ENCODE measurements around the gene CYSRT1.
"Not testable (repeated sequence)": the region's sequence is repeated elsewhere in the genome, so short reads cannot be mapped to it uniquely, and the experiment has no call there.

Gene CYSRT1

DNA sequence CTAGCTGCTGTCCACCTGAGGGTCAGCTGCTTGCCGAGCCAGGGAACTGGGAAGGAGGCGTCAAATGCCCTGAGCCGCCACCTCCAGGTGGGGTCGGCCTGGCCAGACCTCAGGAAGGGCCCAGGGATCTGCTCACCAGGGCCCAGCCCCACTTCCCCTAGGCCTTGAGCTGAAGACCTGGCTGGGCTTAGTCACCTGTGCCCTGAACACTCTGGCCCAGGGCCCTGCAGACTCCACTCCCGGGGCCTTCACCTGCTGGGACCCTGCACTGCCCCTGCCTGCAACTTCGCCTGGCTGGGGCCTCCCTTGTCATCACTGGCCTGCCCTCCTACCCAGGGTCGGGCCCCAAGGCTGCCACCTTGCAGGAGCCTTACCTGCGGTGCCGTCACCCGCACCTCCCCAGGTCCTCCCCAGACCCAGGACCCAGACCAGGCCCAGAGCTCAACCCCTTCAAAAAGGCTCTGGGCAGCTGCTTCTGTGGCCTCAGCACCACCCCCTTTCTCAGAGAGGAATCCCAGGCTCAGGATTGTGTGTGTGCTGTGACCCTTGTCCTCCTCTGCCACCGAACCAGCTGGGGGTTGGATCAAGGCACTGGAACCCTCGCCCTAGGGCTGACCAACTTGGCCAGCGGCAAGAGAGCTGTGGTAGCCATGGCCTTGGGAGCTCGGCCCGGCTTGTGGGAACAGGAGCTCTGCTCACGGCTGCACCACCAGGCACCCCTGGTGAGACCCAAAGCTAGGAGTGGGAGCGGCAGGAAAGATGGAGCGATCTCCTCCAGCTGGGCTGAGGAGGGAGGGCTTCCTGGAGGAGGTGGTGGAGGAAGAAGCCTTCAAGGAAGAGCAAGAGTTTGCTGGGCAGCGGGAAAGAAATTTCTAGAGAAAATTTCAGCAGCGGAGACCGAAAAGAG is 29.0 kb downstream of the CYSRT1 start:
- DNase-seq = no peak

DNA sequence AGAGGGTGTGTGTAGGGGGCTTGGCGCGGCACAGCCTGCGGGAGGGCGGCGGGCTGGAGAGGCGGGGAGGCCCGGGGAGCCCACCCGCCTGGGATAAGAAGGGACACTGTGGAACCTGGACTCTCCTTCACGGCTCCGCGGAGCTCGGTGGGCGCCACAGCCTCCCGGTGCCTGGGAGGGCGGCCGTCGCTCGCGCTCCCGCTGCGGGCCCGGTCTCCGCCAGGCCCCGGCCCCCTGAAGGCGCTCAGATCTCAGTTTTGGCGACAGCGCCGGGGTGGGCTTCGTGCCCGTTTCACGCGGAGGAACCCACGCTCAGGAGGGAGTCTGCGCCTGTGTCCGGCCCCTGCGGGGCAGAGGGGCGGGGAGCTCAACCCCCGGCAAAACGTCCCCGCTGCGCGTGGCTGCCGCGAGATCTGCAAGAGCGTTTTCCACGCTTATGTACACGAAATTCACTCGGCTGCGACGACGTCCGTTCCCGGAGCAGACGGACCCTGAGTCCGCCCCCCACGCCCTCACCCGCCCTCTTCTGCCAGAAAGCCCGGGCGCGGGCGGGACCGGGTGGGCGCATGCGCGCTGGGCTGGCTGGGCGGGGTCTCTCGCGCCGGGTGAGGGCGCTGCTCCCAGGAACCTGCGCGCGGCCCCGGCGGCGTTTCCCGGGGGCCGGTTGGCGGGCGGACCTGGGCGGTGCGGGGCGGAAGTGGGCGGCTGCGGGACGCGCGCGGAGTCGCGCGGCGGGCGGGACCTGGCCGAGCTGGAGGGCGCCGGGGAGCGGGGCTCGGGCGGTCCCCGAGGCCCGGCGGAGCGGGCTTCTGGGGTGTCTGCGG is 29.9 kb downstream of the CYSRT1 start, which contains the start of gene NELFB:
Gene NELFB, plus strand, starts transcription at position 704 of the 824 bp plus-strand sequence.
- peak; percentile 92 for DNase-seq

DNA sequence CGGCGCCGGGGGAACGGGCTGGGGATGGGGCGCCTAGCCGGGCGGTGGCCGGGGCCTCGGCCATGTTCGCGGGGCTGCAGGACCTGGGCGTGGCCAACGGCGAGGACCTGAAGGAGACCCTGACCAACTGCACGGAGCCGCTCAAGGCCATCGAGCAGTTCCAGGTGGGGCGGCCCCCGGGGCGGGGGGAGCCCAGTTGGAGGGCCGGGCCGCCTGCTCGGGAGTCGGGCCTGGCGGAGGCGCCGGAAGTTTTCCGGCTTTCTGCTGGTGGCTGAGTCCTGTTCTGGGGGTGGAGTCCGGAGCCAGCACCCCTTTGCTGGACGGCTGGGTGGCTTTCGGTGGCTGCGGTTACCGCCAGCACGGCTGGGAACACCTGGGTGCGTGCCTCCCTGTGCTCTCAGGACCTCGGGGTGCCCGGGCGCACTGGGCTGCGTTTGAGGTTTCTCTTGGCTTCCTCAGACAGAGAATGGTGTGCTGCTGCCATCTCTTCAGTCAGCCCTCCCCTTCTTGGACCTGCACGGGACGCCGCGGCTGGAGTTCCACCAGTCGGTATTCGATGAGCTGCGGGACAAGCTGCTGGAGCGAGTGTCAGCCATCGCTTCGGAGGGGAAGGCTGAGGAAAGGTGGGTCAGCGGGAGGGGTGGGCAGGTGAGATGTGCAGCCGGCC is 30.6 kb downstream of the CYSRT1 start:
- DNase-seq = no peak

GRCh38 chr9:137256362-137256761 is 31.4 kb downstream of the CYSRT1 start:
- no peak for DNase-seq

GRCh38 chr9:137256856-137257255 is 31.9 kb downstream of the CYSRT1 start:
- DNase-seq = no peak

DNA sequence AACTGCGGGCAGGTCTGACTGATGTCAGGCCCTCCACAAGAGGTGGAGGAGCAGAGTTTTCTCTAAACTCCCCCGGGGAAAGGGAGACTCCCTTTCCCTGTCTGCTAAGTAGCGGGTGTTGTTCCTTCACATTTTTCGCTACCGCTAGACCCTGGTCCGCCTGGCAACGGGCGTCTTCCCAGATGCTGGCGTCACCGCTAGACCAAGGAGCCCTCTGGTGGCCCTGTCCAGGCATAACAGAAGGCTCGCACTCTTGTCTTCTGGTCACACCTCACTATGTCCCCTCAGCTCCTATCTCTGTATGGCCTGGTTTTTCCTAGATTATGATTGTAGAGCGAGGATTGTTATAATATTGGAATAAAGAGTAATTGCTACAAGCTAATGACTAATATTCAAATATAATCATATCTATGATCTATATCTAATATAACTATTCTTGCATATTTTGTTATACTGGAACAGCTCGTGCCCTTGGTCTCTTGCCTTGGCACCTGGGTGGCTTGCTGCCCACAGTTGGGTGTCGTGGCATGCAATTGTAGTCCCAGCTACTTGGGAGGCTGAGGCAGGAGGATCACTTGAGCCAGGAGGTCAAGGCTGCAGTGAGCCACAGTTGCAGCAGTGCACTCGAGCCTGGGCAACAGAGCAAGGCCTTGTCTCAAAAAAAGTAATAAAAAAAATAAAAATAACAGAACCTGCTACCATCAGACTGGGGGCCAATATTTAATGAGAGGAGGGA is 37.4 kb downstream of the CYSRT1 start:
- DNase-seq = not testable (repeated sequence)

GRCh38 chr9:137262909-137263285 is 37.9 kb downstream of the CYSRT1 start:
- DNase-seq = no peak

DNA sequence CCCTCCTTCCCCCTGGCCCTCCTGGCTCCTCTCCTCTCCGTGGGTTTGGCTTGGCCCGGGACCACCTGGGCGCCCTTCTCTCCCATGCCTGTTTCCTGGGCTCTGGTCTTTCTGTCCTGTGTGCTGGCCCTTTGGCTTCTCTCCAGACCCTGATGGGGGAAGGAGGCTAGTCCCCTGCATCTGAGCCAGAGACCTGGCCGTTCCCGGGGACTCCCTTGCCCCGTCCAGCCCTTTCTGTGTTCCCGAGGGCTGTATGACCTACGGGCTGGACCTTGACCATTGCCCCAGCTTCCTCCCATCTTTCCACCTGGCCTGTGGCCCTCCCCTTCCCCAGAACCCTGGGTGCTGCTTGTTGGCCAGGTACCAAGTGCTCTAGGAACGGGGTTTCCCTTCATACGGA is 38.5 kb downstream of the CYSRT1 start:
- no peak for DNase-seq

GRCh38 chr9:137264067-137264466 is 39.1 kb downstream of the CYSRT1 start:
- no peak for DNase-seq

- DNase-seq = no peak
Measured at GRCh38 chr9:137265496-137266161, 40.7 kb downstream of the CYSRT1 start.

DNA sequence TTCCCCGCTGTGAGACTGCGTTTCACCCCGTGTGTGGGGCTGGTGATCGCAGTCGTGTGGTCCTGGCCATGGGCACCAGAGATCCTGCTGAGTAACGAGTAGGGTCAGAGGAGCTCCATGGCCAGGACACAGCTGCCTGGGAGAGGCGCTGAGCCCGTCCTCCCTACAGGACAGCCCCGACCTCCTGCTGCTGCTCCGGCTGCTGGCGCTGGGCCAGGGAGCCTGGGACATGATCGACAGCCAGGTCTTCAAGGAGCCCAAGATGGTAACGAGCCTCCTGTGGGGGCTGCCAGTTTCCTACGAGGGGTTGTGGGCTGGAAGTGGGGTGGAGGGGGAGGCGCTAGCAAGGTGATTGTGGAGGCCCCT is 41.2 kb downstream of the CYSRT1 start:
- DNase-seq = no peak

DNA sequence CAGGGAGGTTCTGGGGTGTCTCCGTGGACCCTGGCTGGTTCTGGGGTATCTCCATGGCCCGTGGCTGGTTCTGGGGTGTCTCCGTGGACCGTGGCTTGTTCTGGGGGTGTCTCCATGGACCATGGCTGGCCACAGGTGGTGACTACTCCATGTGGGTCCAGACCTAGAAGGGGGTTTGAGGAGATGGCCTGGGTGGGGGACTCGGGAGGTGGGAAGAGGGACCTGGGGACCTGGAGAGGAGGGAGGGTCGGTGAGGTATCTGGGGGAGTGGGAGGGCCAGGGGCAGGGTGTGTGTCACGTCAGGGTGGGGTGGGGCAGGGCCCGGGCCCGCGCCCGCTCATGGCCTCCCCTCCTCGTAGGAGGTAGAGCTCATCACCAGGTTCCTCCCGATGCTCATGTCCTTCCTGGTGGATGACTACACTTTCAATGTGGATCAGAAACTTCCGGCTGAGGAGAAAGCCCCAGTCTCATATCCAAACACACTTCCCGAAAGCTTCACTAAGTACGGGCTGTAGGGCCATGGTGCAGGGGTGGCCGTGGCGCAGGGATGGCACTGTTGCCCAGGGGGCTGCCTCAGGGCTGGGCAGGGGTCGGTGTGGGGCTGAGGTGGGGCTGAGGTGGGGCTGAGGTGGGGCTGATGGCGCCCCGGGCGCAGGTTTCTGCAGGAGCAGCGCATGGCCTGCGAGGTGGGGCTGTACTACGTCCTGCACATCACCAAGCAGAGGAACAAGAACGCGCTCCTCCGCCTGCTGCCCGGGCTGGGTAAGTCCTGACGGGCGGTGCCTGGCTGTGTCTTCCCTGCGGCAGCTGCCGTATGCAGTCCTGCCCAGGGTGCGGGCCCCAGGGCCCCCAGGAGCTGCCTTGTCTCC is 41.8 kb downstream of the CYSRT1 start:
- DNase-seq = no peak

DNA sequence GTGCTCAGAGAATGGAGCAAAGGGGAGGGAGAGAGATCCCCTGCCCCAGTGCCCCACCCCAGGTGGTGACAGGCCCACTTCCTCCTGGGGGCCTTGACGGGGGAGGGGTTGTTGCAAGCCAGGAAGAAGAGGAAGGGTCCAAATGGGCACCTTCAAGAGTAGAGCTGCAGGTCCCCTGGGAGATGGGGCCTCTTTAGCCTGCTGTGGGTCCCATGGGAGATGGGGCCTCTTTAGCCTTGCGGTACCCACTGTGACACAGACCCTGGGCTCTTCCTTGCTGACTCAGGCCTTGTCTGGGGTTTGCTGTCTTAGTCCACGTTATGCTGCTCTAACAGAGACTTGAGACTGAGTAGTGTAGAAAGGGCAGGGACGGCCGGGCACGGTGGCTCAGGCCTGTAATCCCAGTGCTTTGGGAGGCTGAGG is 43.0 kb downstream of the CYSRT1 start:
- DNase-seq = no peak

DNA sequence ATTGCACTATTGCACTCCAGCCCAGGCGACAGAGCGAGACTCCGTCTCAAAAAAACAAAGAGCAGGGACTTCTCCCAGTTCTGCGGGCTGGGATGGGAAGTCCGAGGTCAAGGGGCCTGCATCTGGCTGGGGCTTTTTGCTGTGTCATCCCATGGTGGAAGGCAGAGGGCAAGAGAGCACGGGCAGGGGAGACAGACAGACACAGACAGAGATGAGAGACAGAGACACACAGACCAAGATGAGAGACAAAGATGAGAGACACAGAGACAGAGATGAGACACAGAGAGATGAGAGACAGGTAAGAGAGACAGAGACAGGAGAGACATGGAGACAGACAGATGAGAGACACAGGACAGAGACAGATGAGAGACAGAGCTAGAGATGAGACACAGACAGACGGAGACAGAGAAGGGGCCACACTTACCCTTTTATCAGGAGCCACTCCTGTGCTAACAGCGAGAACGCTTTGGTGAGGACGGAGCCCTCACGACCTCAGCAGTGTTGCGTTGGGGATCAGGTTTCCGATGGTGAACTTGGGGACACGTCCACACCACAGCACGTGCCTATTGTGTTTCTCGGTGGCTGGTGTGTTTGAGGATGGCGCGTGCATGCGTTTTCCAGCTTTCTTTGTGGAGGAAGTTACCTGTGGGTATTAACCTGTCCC is 43.7 kb downstream of the CYSRT1 start:
- no peak for DNase-seq

GRCh38 chr9:137269231-137269772 is 44.3 kb downstream of the CYSRT1 start:
- DNase-seq = no peak

DNA sequence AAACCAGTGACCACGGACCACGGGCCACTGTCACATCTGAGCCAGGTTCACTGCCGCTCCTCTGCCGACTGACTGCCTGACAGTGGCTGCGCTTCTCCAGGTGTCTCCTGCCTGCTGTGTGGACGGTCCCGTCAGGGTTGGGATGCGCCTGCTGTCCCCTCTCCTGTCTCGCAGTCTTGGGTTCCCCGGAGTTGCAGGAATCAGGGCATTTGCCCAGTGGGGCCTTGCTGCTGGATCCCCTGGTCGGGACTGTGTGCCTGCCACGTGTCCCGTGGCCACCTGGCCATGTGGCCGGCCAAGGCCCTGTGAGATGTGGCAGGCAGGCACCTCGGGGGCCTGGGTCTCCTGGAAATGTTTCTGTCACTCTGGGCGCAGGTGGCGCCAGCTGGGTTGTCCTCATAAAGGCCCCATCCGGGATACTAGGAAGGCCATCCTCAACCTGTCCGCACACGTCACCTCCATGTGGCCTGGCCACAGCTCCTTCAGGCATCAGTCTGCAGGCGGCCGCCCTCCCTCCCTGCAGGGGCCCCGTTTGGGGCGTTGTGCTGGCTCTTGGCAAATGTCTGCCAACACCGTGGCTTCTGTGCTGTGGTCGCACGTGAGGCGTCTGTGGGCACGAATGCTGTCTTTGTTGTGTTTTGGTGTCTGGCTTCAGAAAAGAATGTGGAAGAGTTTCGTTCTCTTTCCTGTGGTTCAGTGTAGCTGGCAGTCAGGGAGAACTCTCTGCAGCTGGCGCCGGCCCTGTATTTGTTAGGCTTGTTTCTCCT is 46.1 kb downstream of the CYSRT1 start:
- DNase-seq = no peak

DNA sequence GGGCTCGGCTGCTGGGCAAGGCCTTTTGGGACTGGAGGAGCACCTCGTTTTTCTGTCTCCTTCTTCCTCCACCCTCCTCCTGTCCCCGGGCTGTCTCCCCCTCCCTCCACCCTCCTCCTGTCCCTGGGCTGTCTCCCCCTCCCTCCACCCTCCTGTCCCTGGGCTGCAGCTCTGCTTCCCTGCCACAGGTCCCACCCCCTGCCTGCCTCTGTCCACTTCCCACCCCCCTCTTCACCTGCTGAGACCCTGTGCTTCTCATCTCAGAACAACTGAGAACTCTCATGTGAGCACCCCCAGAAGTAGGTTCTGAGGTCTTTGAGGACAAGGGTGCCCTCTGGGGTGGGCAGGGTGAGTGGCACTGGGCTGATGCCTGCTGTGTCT is 46.7 kb downstream of the CYSRT1 start:
- DNase-seq = no peak

DNA sequence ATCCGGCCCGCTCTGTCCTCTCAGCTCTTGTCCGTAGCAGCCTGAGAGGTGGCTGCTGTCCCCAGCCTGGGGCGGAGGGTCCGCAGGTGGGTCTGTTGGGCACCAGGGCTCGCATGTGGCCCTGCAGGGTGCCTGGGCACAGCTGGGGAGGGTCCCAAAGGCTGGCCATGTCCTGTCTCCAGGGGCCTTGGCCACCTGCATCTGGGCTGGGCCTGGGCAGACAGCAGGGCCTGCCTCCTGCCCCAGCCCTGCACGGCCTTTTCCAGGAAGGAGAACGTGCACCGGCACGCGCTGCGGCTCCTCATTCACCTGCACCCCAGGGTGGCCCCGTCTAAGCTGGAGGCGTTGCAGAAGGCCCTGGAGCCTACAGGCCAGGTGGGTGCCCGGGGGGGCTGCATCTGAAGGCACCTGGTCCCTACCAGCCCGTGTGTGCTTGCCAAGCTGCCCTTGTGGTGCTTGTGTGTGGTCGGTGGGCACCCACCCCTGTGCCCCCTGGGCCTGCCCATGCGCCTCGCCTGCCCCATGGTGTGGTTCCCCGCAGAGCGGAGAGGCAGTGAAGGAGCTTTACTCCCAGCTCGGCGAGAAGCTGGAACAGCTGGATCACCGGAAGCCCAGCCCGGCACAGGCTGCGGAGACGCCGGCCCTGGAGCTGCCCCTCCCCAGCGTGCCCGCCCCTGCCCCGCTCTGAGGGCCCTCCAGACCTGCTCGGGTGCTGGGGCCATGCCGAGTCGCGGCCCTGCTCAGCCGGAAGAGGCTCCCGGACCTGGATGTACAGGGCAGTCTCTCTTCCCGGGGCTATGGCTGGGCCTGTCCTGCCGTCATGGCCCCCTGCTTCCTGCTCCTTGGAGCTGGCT is 47.5 kb downstream of the CYSRT1 start:
- DNase-seq = no peak
